ENCODE measurements around the gene SLC51B.

GRCh38 chr15:65101891-65102708, 56.9 kb downstream of the SLC51B start:
- TF ChIP-seq, protein P1, sequence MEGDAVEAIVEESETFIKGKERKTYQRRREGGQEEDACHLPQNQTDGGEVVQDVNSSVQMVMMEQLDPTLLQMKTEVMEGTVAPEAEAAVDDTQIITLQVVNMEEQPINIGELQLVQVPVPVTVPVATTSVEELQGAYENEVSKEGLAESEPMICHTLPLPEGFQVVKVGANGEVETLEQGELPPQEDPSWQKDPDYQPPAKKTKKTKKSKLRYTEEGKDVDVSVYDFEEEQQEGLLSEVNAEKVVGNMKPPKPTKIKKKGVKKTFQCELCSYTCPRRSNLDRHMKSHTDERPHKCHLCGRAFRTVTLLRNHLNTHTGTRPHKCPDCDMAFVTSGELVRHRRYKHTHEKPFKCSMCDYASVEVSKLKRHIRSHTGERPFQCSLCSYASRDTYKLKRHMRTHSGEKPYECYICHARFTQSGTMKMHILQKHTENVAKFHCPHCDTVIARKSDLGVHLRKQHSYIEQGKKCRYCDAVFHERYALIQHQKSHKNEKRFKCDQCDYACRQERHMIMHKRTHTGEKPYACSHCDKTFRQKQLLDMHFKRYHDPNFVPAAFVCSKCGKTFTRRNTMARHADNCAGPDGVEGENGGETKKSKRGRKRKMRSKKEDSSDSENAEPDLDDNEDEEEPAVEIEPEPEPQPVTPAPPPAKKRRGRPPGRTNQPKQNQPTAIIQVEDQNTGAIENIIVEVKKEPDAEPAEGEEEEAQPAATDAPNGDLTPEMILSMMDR (IDR thresholded peaks at IDR 0.05) = no peak
- TF ChIP-seq POLR2AphosphoS5 (IDR thresholded peaks at IDR 0.05) (no peak), POLR2A (IDR thresholded peaks at IDR 0.05) (no peak)
